ENCODE results near the gene MSI1.

DNA sequence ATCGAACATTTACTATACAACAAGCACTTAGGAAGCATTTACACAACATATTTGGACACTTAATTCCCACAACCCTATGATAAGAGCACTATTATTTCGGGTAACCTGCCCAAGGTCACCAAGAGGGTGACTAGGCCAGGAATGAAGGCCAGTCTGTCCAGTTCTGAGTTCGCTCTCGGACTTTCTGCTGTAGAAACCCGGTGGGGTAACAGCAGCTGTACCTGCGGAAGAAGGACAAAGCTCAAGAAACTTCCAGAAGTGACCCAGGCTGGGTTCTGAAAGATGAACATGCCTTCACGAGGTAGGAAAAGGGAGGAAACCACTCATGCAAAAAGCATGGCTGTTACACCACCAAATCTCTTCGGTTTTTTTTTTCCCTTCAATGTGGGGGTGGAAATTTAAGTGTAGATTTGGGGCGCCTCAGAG is 52.2 kb downstream of the MSI1 start:
- TF ChIP-seq, protein P1, sequence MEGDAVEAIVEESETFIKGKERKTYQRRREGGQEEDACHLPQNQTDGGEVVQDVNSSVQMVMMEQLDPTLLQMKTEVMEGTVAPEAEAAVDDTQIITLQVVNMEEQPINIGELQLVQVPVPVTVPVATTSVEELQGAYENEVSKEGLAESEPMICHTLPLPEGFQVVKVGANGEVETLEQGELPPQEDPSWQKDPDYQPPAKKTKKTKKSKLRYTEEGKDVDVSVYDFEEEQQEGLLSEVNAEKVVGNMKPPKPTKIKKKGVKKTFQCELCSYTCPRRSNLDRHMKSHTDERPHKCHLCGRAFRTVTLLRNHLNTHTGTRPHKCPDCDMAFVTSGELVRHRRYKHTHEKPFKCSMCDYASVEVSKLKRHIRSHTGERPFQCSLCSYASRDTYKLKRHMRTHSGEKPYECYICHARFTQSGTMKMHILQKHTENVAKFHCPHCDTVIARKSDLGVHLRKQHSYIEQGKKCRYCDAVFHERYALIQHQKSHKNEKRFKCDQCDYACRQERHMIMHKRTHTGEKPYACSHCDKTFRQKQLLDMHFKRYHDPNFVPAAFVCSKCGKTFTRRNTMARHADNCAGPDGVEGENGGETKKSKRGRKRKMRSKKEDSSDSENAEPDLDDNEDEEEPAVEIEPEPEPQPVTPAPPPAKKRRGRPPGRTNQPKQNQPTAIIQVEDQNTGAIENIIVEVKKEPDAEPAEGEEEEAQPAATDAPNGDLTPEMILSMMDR (IDR thresholded peaks at IDR 0.05): no peak
- no peak for TF ChIP-seq POLR2A (IDR thresholded peaks at IDR 0.05)

Measured in thyroid gland (tissue), 4 donors.